Middle frontal gyrus (tissue), 1 donor: ENCODE measurements around the gene RLN1.
"Not testable (repeated sequence)": the region's sequence is repeated elsewhere in the genome, so short reads cannot be mapped to it uniquely, and the experiment has no call there.

Experiments used
- DNase-seq: peaks from one replicate; pipeline ENCODE4 v3.0.0-alpha.2; 2015; ENCODE audit warnings: low spot score; ENCODE audit errors: extremely low spot score

RLN1 gene

DNA sequence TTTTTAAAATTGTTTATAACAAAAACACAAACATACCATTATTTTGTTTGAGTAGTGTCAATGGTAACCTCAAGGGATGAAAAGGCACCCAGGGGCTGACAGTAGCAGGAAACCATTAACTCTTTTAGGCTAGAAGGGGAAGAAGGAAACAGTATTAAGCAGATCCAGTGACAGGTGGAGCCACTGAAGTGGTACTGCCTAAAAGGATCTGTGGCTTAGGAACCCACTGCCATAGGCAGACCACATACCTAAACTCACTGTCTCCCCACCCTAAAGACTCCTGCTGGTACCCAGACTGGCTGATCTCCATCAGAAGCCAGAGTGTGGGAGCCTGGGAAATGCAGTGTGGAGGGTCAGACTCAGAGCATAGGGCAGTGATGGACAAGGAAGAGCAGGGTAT lies 13.5 kb downstream of the RLN1 start:
- no peak for DNase-seq

- DNase-seq = not testable (repeated sequence)
Measured at GRCh38 chr9:5321601-5322000, 18.1 kb downstream of the RLN1 start.

DNA sequence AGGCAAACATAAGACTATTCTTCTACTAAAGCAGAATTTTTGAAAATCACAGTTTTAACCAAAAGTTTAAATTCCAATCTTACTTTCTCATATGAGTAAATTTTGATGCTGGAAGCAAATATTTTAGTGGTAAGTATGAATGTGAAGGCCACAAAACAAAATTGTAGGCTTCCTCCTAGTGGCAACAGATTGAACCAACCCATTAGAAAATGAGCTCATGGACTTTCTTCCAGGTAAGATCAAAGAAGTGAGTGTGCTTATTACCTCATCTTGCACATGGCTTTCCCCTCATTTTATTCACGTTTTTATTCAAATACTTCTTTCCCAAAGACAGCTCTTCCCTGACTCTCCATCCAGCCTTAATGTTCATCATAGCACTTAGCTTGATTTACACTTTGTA lies 18.6 kb downstream of the RLN1 start:
- no peak for DNase-seq

DNA sequence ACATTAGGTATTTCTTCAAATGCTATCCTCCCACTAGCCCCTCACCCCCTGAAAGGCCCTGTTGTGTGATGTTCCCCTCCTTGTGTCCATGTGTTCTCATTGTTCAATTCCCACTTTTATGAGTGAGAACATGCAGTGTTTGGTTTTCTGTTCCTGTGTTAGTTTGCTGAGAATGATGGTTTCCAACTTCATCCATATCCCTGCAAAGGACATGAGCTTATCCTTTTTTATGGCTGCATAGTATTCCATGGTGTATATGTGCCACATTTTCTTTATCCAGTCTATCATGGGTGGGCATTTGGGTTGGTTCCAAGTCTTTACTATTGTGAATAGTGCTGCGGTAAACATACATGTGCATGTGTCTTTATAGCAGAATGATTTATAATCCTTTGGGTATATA lies 23.3 kb downstream of the RLN1 start:
- not testable (repeated sequence) for DNase-seq

- DNase-seq = no peak
Measured at GRCh38 chr9:5315187-5315923, 24.3 kb downstream of the RLN1 start.

GRCh38 chr9:5310851-5311250 lies 28.8 kb downstream of the RLN1 start:
- no peak for DNase-seq

DNA sequence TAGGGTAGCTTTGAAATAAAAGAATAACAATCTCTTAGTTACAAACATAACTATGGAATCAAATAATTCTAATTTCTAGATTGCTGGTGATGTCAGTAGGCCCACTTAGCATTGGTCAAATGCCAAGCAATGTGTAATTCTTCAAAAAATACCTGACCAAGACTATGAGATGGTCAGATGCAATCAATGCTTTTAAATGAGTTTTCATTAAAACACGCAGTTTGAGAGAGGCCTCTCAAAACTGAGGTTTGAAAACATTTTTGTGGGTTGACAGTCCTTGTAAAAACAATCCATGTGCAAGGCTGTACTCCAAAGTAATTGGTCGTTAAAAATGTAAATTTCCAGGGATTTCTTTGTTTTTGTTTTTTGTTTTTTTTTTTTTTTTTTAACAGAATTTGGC lies 33.9 kb downstream of the RLN1 start:
- no peak for DNase-seq

- not testable (repeated sequence) for DNase-seq
Measured at GRCh38 chr9:5303840-5304795, 35.6 kb downstream of the RLN1 start, which contains the start of gene RLN2. Gene RLN2 (minus strand): TSS chr9:5304716. CDS start chr9:5304580, 136 bp downstream.

- DNase-seq = no peak
Measured at GRCh38 chr9:5301544-5301943, 38.1 kb downstream of the RLN1 start.

- DNase-seq = no peak
Measured at GRCh38 chr9:5292141-5292540, 47.5 kb downstream of the RLN1 start.

- no peak for DNase-seq
Measured at GRCh38 chr9:5288591-5288990, 51.1 kb downstream of the RLN1 start.

DNA sequence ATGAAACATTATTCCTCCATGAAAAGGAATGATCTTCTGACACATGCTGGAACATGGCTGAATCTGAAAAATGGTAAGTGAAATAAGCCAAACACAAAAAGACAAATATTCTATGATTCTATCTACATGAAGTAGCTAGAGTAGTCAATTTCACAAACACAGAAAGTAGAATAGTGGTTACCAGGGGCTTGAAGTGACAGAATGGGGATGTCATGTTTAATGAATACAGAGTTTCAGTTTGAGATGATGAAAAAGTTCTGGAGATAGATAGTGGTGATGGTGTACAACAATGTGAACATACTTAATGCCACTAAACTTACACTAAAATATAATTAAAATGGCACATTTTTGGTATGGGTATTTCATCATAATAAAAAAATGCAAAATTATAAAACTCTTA lies 53.4 kb downstream of the RLN1 start:
- no peak for DNase-seq
